Measurements from ENCODE around the gene RNF182. TPM values are rescaled to one million over a fixed set of nuclear protein-coding genes. Genes with fewer than 3 reads are reported as not detected.

Gene RNF182
- total and polyA plus RNA-seq, 9 of the 15 experiments (the other 6 are each of a cell fraction or from before 2014, with no cell fraction given) = 12.8 to 22.8 (median 17.5) TPM

- no peak for TF ChIP-seq POLR3G (IDR thresholded peaks at IDR 0.05; ENCODE audit: extremely low read depth, insufficient read length, insufficient replicate concordance)
- no peak for TF ChIP-seq CBX1 (IDR thresholded peaks at IDR 0.05; ENCODE audit: low read depth)
- no peak for TF ChIP-seq KAT8 (IDR thresholded peaks at IDR 0.05; ENCODE audit: low read depth)
- TF ChIP-seq ATF1 (CRISPR knock-in tag; IDR thresholded peaks at IDR 0.05) = no peak
- peak; percentile 37; the same call in 1 of the 2 replicates for TF ChIP-seq ATF1 (tag; IDR thresholded peaks at IDR 0.05)
- TF ChIP-seq CHAMP1 (IDR thresholded peaks at IDR 0.05) = peak; percentile 55; the same call in 1 of the 2 replicates
- TF ChIP-seq CREB5 (CRISPR knock-in tag; IDR thresholded peaks at IDR 0.05) = no peak
- no peak for TF ChIP-seq MEIS2 (IDR thresholded peaks at IDR 0.05; ENCODE audit: partially characterized antibody)
- no peak for TF ChIP-seq ZNF584 (CRISPR knock-in tag; IDR thresholded peaks at IDR 0.05; ENCODE audit: low read depth)
- no peak for TF ChIP-seq RBM25 (IDR thresholded peaks at IDR 0.05; ENCODE audit: low read depth, low read length, severe bottlenecking)
- no peak for TF ChIP-seq CCAR2 (IDR thresholded peaks at IDR 0.05; ENCODE audit: low read depth, low read length)
- TF ChIP-seq ZZZ3 (IDR thresholded peaks at IDR 0.05) = no peak
- no peak for TF ChIP-seq POLR2AphosphoS2 (IDR thresholded peaks at IDR 0.05; ENCODE audit: low read length)
- no peak for TF ChIP-seq RBBP5 (IDR thresholded peaks at IDR 0.05; ENCODE audit: borderline replicate concordance, insufficient read depth, low read length, poor library complexity, severe bottlenecking)
- no peak for TF ChIP-seq HNRNPK (IDR thresholded peaks at IDR 0.05; ENCODE audit: low read depth, low read length, poor library complexity, severe bottlenecking)
- TF ChIP-seq NR2C1 (IDR thresholded peaks at IDR 0.05) = no peak
- TF ChIP-seq NR2C1 (tag; IDR thresholded peaks at IDR 0.05) = no peak
- no peak for TF ChIP-seq GABPB1 (CRISPR knock-in tag; IDR thresholded peaks at IDR 0.05)
- TF ChIP-seq MCM7 (IDR thresholded peaks at IDR 0.05) = no peak
- TF ChIP-seq ZBTB5 (IDR thresholded peaks at IDR 0.05) = no peak
- no peak for TF ChIP-seq PTTG1 (tag; IDR thresholded peaks at IDR 0.05; ENCODE audit: low read depth)
- no peak for TF ChIP-seq RFX1 (IDR thresholded peaks at IDR 0.05)
- TF ChIP-seq L3MBTL2 (IDR thresholded peaks at IDR 0.05) = no peak
- no peak for TF ChIP-seq THRAP3 (IDR thresholded peaks at IDR 0.05; ENCODE audit: borderline replicate concordance)
- TF ChIP-seq CREM (IDR thresholded peaks at IDR 0.05; ENCODE audit: low read depth) = peak; percentile 56
- TF ChIP-seq ZNF589 (CRISPR knock-in tag; IDR thresholded peaks at IDR 0.05; ENCODE audit: low read depth) = no peak
- no peak for TF ChIP-seq GATAD2A (IDR thresholded peaks at IDR 0.05)
- TF ChIP-seq ASH1L (IDR thresholded peaks at IDR 0.05; ENCODE audit: borderline replicate concordance, low read depth, partially characterized antibody) = no peak
Observed at GRCh38 chr6:13927203-13927602, 2.5 kb downstream of the RNF182 start (continued).
